Right lobe of liver (tissue), 6 donors: ENCODE measurements around the gene EDIL3. TPM values are rescaled to one million over a fixed set of nuclear protein-coding genes. Genes with fewer than 3 reads are reported as not detected.

Experiments
- ATAC-seq, 4 donors: fragments of 200-7000 bp; cut with Tn5 transposase; one replicate each; pipeline ENCODE4 v1.9.1; 2020; ENCODE audit warnings: mild to moderate bottlenecking in 4 of 4, moderate library complexity in 4 of 4
- DNase-seq, 3 donors: peaks; one replicate each; pipeline ENCODE4 v3.0.0-alpha.2; 2020
- H3K27ac ChIP-seq, 3 donors: fragments of 200-600 bp; one replicate each; pipeline ENCODE4 v1.8.0; 2022
- H3K27me3 ChIP-seq, 2 donors: fragments of 200-600 bp; one replicate each; pipeline ENCODE4 v1.8.0; 2022
- H3K36me3 ChIP-seq, 4 donors: fragments of 200-600 bp; sonication (generic) in 1 of 4; one replicate each; pipeline versions ENCODE4 v1.5.1 to v1.8.0; 2017 to 2022; ENCODE audit warnings: control low read depth in 1 of 4
- H3K4me1 ChIP-seq, 4 donors: fragments of 200-600 bp; sonication (generic) in 1 of 4; one replicate each; pipeline versions ENCODE4 v1.5.1 to v1.8.0; 2017 to 2022; ENCODE audit warnings: control low read depth in 1 of 4
- H3K4me3 ChIP-seq, 3 donors: fragments of 200-600 bp; one replicate each; pipeline ENCODE4 v1.8.0; 2022
- H3K9me3 ChIP-seq, 4 donors: fragments of 200-600 bp; sonication (generic) in 1 of 4; one replicate each; pipeline versions ENCODE4 v1.5.1 to v1.8.0; 2017 to 2022; ENCODE audit warnings: control low read depth in 1 of 4
- CTCF ChIP-seq, 4 donors: fragments of 200-600 bp in 3 of 4; fragments of 450-650 bp in 1 of 4; IDR thresholded peaks; one replicate each; pipeline versions ENCODE4 v1.5.1 to v1.8.0; 2016 to 2022; ENCODE audit warnings: antibody characterized with exemption in 4 of 4, mild to moderate bottlenecking in 2 of 4
- POLR2A ChIP-seq: fragments of 450-650 bp; IDR thresholded peaks from one replicate; pipeline ENCODE4 v1.6.1; 2017; ENCODE audit warnings: antibody characterized with exemption, mild to moderate bottlenecking
- WGBS: methylation state at CpG from one replicate; pipeline ENCODE4 v1.1.6; 2018; ENCODE audit warnings: low coverage, low lambda C conversion rate; ENCODE audit not compliant: insufficient coverage; ENCODE audit errors: missing lambda C conversion rate; 5-methylcytosine and 5-hydroxymethylcytosine counted together
- intact Hi-C, 2 donors: fragments of 100-400 bp; cut with DNase I; formaldehyde crosslinking; loops; one replicate each; pipeline versions ENCODE4 v1.11.2 to v1.14.1; 2022
- total RNA-seq, 6 experiments: library from RNA; depleted of rRNA in 2 of 6; stranded (reverse); fragments of >200 nt in 2 of 6; fragmentation: NEBNext Ultra II Directional in 3 of 6; extraction: Animal tissue kit (Norgen Biotek cat#: 25700) in 3 of 6; gene quantifications; one replicate each; pipeline versions ENCODE4 v1.1.0 to v1.2.4, GENCODE V29; 2016 to 2023
- donor health status: DM: no; HTN: yes; CAD: no.
- donor health status: DM: no; HTN: no; CAD: no.
- donor health status: DM: no; HTN: no; CAD: no.
- donor health status: DM: no; HTN: yes; CAD: no.
- donor health status: DM: no; HTN: yes; CAD: no.

The EDIL3 gene
- total RNA-seq, 6 experiments from 2014 or later: 0.61 to 0.84 (median 0.68) TPM; not detected in 3

- peaks cover 0 to 18% (median 0%) of the 10 kb centered on the region in 4 donors for H3K4me1 ChIP-seq
Observed at GRCh38 chr5:84383816-84384603, 670 bp downstream of the EDIL3 start.

GRCh38 chr5:84383296-84383815 is 1.3 kb downstream of the EDIL3 start:
- intact Hi-C loops: no loop called here
- DNase-seq (no peak), ATAC-seq (peak in 1 of 4 donors; percentile 16)
- 7% methylated on average over 17 of the region's 26 CpGs for WGBS
- H3K27ac ChIP-seq: no peak overlapping the region
- peak overlapping the region in 2 of 3 donors; percentile 25 to 29 for H3K4me3 ChIP-seq
- H3K36me3 ChIP-seq: no peaks in the 10 kb centered on the region
- TF ChIP-seq CTCF (IDR thresholded peaks at IDR 0.05): no peak
- TF ChIP-seq POLR2A: no peak
- peaks cover 0 to 18% (median 0%) of the 10 kb centered on the region in 4 donors for H3K4me1 ChIP-seq
- H3K27me3 ChIP-seq: peaks cover 6 to 9% of the 10 kb centered on the region in 2 donors
- no peaks in the 10 kb centered on the region for H3K9me3 ChIP-seq

More at GRCh38 chr5:84383816-84384603, 670 bp downstream of the EDIL3 start:
- H3K27ac ChIP-seq: no peak overlapping the region
- H3K36me3 ChIP-seq: no peaks in the 10 kb centered on the region
- peak overlapping the region in 2 of 3 donors; percentile 25 to 29 for H3K4me3 ChIP-seq
- ATAC-seq (peak; percentile 23 to 33 (median 26)), DNase-seq (peak in 1 of 3 donors; percentile 22)
- WGBS: 2% methylated on average over 22 of the region's 73 CpGs
- intact Hi-C loops: no loop called here
- H3K9me3 ChIP-seq: no peaks in the 10 kb centered on the region
- TF ChIP-seq CTCF (IDR thresholded peaks at IDR 0.05) (no peak), POLR2A (no peak)
- peaks cover 6 to 9% of the 10 kb centered on the region in 2 donors for H3K27me3 ChIP-seq

- DNase-seq (peak in 1 of 3 donors; percentile 21), ATAC-seq (peak; percentile 52 to 71 (median 59))
- Histone ChIP-seq H3K4me3 (peak overlapping the region in 2 of 3 donors; percentile 3 to 25), H3K36me3 (no peaks in the 10 kb centered on the region), H3K27ac (no peak overlapping the region), H3K27me3 (peaks cover 6 to 9% of the 10 kb centered on the region in 2 donors), H3K9me3 (no peaks in the 10 kb centered on the region), H3K4me1 (peaks cover 0 to 18% (median 0%) of the 10 kb centered on the region in 4 donors)
- intact Hi-C loops: no loop called here
- no peak for TF ChIP-seq CTCF (IDR thresholded peaks at IDR 0.05)
- no peak for TF ChIP-seq POLR2A
- 5% methylated on average over 37 of the region's 45 CpGs for WGBS
Observed at GRCh38 chr5:84382363-84383295, 2.1 kb downstream of the EDIL3 start.
